Left lung (tissue), 10 donors: ENCODE measurements around the gene ZNF48. TPM values are rescaled to one million over a fixed set of nuclear protein-coding genes. Genes with fewer than 3 reads are reported as not detected.

ENCODE experiments used
- ATAC-seq: fragments of 200-7000 bp; cut with Tn5 transposase; one replicate; pipeline ENCODE4 v1.9.1; 2020; ENCODE audit warnings: moderate library complexity
- DNase-seq, 4 donors: peaks; one replicate each; pipeline ENCODE4 v3.0.0-alpha.2; 2013 to 2020
- H3K27ac ChIP-seq, 2 donors: fragments of 200-600 bp; sonication (generic) in 1 of 2; one replicate each; pipeline versions ENCODE4 v1.5.0 to v1.8.0; 2020 to 2021
- H3K27me3 ChIP-seq, 2 donors: fragments of 200-600 bp; sonication (generic) in 1 of 2; one replicate each; pipeline versions ENCODE4 v1.5.0 to v1.8.0; 2020 to 2021
- H3K36me3 ChIP-seq, 2 donors: fragments of 200-600 bp; sonication (generic) in 1 of 2; one replicate each; pipeline versions ENCODE4 v1.5.0 to v1.8.0; 2020 to 2021
- H3K4me1 ChIP-seq, 2 donors: fragments of 200-600 bp; one replicate each; pipeline ENCODE4 v1.8.0; 2021
- H3K4me3 ChIP-seq, 2 donors: fragments of 200-600 bp; sonication (generic) in 1 of 2; one replicate each; pipeline versions ENCODE4 v1.5.0 to v1.8.0; 2020 to 2021; ENCODE audit warnings: mild to moderate bottlenecking in 1 of 2
- H3K9me3 ChIP-seq, 2 donors: fragments of 200-600 bp; sonication (generic) in 1 of 2; one replicate each; pipeline versions ENCODE4 v1.5.0 to v1.8.0; 2020 to 2021
- CTCF ChIP-seq, 2 donors: fragments of 200-600 bp; sonication (generic) in 1 of 2; IDR thresholded peaks; one replicate each; pipeline versions ENCODE4 v1.5.0 to v1.8.0; 2021; ENCODE audit warnings: antibody characterized with exemption in 2 of 2
- intact Hi-C, 2 donors: fragments of 100-400 bp; cut with DNase I; formaldehyde crosslinking; loops; one replicate each; pipeline versions ENCODE4 v1.11.2 to v1.14.2; 2022
- polyA plus RNA-seq, 6 donors: library from polyadenylated mRNA; unstranded; fragments of 120-200 nt; gene quantifications; one replicate each; pipeline ENCODE4 v1.2.1, GENCODE V29; 2013; ENCODE audit not compliant: insufficient read length in 6 of 6
- total RNA-seq, 2 donors: library from RNA; stranded (reverse); fragmentation: NEBNext Ultra II Directional; extraction: Animal tissue kit (Norgen Biotek cat#: 25700); gene quantifications; one replicate each; pipeline ENCODE4 v1.2.1, GENCODE V29; 2021
- donor health status: DM: no; HTN: yes; CAD: no.
- donor health status: DM: no; HTN: no; CAD: no.

Gene ZNF48
- total and polyA plus RNA-seq, 8 donors, result 6.8 to 11.7 (median 8.4) TPM

DNA sequence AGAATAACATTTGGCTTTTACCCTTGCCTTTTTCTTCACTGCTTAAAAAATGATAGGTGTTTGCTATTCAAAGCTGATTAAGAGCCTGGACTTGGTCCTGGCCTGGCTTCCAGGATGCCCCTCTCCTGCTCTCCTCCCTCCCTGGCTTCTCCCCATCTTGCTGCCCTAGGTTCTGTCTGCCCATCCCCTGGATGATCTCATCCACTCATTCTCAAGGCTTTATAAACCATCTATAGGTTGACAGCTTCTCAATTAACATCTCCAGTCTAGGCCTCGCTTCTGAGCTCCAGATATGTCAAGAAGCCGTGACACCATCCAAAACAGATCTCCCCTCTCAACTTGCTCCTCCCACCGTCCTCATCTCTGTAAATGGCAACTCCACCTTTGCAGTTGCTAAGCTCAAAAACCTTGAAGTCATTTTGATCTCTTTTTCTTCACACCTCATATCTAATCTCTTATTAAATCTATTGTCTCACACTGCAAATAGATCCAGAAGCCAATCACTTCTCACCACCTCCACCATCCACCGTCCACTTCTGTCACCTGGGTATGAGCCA, 20.9 kb downstream of the ZNF48 start:
- H3K27ac ChIP-seq, result no peak overlapping the region
- no peak for ATAC-seq
- H3K4me3 ChIP-seq, result no peak overlapping the region
- intact Hi-C loops, result no loop called here
- peaks cover 0 to 17% of the 10 kb centered on the region in 2 donors for H3K4me1 ChIP-seq
- TF ChIP-seq CTCF (IDR thresholded peaks at IDR 0.05), result no peak
- DNase-seq, result no peak
- no peaks in the 10 kb centered on the region for H3K27me3 ChIP-seq
- H3K36me3 ChIP-seq, result peaks cover 0 to 18% of the 10 kb centered on the region in 2 donors
- H3K9me3 ChIP-seq, result no peaks in the 10 kb centered on the region

- Histone ChIP-seq H3K36me3 (peaks cover 0 to 25% of the 10 kb centered on the region in 2 donors), H3K4me1 (peaks cover 0 to 17% of the 10 kb centered on the region in 2 donors), H3K27ac (peak overlapping the region; percentile 79 to 87), H3K4me3 (peak overlapping the region; percentile 48 to 61), H3K27me3 (no peaks in the 10 kb centered on the region), H3K9me3 (no peaks in the 10 kb centered on the region)
- TF ChIP-seq CTCF (IDR thresholded peaks at IDR 0.05), result no peak
- no peak for ATAC-seq
- no peak for DNase-seq
- intact Hi-C loops, result no loop called here
Observed at GRCh38 chr16:30416624-30417528, 21.7 kb downstream of the ZNF48 start.

- TF ChIP-seq CTCF (IDR thresholded peaks at IDR 0.05), result no peak
- Histone ChIP-seq H3K27me3 (no peaks in the 10 kb centered on the region), H3K27ac (peak overlapping the region; percentile 79 to 87), H3K36me3 (peaks cover 0 to 28% of the 10 kb centered on the region in 2 donors), H3K4me3 (peak overlapping the region; percentile 48 to 61), H3K9me3 (no peaks in the 10 kb centered on the region), H3K4me1 (peaks cover 0 to 17% of the 10 kb centered on the region in 2 donors)
- intact Hi-C loops, result no loop called here
- peak; percentile 85 to 96 (median 93) for DNase-seq
- peak; percentile 96 for ATAC-seq
Observed at GRCh38 chr16:30417529-30418349, 22.5 kb downstream of the ZNF48 start.

DNA sequence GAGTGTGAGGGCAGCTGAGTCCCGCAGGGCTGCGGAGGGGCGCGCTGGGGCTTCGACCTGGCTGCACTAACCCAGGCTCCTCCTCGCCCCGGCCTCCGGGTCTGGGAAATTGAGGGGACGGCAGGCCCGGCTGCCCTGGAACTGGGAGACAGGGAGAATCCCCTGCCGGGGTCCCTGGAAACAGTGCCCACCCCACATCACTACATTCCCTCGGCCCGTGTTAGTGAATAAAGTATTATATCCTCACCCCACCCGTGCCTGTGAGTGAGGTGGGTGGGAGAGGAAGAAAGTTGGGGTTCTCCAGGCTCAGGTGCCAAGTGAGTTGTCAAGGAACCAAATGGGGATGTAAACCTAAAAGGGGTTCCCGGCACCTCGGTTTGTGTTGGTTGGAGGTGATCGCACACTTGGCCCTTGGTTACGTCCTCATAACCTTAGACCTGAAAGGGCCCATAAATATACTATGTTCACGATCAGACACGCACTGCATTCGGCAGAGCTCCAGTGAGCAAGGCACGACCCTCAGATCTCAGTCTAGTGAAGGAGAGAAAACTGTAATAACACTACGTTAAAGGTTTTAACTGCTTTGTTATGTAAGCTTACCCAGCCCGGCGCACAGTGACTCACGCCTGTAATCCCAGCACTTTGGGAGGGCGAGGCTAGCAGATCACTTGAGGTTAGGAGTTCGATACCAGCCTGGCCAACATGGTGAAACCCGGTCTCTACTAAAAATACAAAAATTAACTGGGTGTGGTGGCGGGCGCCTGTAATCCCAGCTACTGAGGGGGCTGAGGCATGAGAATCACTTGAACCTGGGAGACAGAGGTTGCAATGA, 23.3 kb downstream of the ZNF48 start:
- H3K27ac ChIP-seq, result peak overlapping the region; percentile 79 to 87
- peaks cover 0 to 17% of the 10 kb centered on the region in 2 donors for H3K4me1 ChIP-seq
- H3K4me3 ChIP-seq, result peak overlapping the region; percentile 48 to 61
- no peaks in the 10 kb centered on the region for H3K9me3 ChIP-seq
- no peaks in the 10 kb centered on the region for H3K27me3 ChIP-seq
- H3K36me3 ChIP-seq, result peaks cover 0 to 33% of the 10 kb centered on the region in 2 donors
- ATAC-seq (no peak), DNase-seq (no peak)
- intact Hi-C loops, result no loop called here
- TF ChIP-seq CTCF (IDR thresholded peaks at IDR 0.05), result no peak
